GM21619 (cell line): ENCODE results near the gene CRADD.

Source experiments
- ATAC-seq: cut with Tn5 transposase; IDR thresholded peaks from one replicate; pipeline ENCODE4 v1.9.1; 2021; ENCODE audit not compliant: unreplicated experiment

The CRADD gene

DNA sequence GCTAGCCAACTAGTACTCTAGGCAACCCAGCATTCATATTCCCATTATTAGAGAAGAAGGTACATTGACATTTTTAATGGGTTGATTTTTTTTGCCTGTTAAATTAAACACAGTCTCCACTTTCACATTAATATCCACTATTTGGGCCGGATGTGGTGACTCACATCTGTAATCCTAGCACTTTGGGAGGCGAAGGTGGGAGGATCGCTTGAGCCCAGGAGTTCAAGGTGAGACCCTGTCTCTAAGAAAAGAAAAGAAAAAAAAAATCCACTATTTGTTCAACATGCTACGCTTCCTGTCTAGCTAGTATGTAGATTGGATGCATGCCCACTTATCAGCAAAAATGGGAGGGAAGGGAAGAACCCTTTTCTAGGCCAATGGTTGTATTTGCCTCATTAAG is 7.1 kb upstream of the CRADD start:
- no peak for ATAC-seq

DNA sequence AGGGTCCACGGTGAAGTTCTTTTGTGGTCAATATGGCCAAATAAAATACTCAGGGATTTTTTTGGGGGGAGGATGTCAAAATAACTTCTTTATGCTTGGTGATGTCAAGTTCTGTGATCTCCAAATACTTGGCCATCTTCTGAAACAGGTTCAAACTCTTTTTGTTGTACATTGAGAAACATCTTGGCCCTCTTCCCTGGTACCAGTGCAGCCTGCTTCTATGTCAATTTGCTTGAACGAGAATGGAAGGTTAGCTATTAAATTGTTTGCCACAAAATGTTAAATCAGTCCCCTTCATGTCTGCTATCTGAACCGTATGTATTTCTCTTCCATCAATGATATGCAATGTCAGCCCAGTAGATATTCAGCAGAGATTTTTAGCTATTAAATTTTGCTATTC is 6.1 kb upstream of the CRADD start:
- ATAC-seq: no peak

DNA sequence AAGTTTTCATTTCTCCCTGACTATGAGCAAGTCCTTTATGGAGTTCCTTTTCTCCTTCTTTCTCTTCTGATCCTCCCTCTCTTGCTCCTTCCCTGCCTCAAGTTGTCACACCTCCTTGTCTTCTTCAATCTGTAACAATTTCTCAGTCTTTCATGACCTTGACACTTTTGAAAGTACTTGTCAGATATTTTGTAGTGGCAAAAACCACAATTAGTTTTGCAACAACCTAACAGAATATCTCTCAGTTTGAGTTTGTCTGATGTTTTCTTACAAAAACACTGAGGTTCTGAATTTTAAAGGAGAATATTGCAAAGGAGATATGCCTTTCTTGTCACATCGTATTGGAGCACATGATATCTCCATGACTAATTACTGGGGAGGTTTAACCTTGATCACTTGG is 4.1 kb upstream of the CRADD start:
- ATAC-seq: no peak

DNA sequence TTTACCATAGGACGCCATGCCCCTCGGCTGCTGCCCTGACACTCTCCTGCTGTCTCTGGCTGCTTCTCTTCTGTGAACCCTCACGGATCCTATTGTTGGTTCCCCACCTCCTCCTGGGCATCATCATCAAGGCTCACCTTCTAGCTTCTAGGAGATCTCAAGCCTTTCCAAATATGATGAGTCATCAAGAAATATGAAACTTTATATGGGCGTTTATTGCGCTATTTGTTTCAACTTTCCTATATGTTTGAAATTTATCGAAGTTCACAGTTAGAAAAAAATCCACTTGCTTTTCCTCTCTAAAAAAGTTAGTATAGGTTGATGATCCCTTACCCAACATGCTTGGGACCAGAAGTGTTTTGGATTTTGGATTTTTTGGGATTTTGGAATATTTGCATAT is 2.8 kb upstream of the CRADD start:
- ATAC-seq: no peak

DNA sequence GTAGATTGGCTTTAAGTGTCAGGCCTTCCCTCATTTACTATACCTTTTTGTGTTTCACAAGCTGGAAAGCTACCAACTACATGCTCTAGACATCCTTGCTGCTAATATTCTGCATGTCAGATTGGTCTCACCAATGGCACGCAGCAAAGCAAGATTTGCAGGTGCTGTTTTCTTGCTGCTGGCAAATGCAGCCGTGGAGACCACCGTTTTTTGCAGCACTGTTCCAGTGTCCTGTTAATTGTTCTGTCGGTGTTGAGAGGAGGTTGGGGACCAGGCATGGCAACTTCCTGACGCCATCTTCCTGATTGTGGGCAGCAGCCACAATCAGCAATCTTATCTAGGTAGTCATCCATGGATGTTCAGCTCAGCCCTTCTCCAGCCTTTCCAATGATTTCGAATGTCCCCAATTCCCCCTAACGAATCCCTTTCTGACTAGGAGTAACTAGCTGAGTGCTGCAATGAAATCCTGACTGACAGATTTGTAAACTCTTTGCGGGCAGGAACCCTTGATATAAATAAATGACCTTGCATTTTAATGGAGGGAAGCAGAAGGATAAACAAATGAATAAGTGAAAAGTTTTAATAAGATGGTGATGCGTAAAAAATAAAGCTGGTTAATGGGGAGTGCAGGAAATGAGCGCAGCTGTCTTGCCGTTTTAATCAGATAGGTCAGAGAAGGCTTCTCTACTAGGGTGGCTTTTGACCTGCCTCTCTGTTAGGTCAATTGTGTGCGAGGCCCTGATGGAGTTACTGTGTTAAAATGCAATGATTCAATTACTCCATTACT is 574 bp upstream of the CRADD start:
- ATAC-seq: no peak

DNA sequence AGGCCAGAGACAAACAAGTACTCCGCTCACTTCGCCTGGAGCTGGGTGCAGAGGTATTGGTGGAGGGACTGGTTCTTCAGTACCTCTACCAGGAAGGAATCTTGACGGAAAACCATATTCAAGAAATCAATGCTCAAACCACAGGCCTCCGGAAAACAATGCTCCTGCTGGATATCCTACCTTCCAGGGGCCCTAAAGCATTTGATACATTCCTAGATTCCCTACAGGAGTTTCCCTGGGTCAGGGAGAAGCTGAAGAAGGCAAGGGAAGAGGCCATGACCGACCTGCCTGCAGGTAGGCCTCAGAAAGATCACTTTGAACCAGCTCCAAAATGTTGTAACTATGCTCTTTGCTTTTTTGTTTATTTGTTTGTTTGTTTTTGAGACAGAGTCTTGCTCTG is 1.6 kb downstream of the CRADD start:
- no peak for ATAC-seq

DNA sequence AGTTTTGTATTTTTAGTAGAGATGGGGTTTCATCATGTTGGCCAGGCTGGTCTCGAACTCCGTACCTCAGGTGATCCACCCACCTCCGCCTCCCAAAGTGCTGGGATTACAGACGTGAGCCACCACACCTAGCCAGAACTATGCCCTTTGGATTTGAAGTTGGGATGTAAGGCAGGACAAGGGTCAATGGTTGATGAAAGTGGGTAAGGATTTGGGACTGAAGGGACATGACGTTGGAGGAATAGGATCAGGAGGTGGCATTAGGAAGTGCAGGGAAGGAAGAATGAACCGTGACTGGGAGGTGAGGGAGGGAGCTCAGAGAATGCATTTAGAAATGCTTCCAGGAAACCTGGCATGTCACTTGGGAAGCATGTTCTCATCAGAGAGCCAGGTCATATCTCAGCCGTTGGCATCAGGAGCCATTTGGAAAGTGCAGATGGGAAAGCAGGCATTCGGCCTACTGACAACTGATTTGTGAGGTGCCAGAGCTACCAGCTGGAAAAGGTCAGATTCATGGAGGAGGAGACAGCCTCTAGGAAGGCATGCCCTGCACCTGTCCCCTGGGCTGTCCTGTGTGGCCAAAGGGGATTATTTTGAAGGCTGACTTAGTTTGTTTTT is 2.2 kb downstream of the CRADD start:
- no peak for ATAC-seq

DNA sequence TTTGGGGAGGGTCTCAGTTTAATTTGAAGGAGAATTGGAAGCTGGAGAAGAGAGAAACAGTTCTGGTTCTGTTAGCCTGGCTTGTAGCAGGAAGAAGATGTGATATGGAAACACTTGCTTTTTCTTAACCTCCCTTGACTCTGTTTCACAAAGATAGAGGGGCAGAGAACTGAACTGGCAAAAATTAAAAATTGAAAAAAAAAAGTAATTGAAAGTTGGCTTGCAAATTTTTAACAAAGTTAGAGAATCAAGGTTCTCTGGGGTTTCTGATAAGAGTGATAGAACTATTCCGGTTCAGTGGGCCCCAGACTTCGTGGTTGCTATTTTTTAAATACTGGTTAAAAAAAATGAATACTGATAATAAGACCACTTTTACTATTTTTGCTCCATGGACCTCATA is 2.8 kb downstream of the CRADD start:
- ATAC-seq: no peak

DNA sequence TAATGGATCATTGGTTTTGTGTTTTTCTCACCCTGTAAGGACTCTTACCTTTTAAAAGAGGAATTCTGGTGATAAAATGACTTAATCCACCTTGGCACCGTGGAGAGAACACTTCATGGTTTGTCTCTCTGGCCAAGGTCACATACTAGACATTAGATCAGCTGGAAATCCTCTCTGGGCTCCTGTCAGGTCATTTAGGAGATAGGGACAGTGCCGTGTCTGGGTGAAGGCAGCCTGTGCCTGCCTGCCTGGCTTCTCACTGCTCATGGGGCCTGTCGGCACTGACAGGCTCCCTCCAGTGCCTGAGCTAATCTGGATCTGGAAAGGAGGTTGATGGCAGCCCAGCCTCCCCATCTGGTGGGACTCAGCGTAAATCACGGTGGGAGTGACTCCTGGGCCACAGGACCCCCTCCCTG is 5.7 kb downstream of the CRADD start:
- no peak for ATAC-seq

DNA sequence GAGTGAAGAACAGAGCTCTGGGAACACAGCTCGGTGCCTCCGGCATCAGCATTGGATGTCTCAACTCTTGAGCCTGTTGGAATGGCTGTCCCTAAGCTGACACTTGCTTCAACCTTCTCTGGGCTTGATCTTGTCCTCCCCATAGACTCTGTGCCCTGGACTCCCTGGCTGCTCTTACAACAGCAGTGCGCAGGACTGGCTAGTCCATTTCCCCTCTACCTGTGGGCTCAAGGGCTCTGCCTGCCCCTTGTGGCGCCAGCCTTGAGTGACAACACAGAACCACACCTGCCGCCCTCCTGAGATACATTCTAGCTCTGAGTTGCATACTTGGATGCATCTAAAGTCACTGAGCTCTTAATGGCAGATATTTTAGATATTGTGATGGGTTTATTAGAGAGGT is 6.2 kb downstream of the CRADD start:
- no peak for ATAC-seq

DNA sequence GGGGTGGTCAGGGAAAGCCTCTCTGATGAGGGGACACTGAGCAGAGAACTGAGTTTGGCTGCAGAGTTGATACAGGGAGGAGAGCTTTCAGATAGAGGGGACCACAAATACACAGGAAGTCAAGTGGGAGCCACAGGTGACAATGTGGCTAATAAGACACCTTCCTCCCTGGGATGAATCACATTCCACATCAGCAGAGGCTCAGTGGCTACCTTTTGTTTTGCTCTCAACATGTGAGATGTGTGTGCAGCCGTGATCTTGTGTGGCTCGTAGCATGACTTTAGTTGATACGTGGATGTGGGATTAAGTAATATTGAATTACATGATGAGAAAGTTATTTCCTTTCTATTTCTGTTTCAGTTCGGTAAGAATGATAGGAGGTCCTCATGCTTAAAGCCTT is 7.5 kb downstream of the CRADD start:
- ATAC-seq: no peak

DNA sequence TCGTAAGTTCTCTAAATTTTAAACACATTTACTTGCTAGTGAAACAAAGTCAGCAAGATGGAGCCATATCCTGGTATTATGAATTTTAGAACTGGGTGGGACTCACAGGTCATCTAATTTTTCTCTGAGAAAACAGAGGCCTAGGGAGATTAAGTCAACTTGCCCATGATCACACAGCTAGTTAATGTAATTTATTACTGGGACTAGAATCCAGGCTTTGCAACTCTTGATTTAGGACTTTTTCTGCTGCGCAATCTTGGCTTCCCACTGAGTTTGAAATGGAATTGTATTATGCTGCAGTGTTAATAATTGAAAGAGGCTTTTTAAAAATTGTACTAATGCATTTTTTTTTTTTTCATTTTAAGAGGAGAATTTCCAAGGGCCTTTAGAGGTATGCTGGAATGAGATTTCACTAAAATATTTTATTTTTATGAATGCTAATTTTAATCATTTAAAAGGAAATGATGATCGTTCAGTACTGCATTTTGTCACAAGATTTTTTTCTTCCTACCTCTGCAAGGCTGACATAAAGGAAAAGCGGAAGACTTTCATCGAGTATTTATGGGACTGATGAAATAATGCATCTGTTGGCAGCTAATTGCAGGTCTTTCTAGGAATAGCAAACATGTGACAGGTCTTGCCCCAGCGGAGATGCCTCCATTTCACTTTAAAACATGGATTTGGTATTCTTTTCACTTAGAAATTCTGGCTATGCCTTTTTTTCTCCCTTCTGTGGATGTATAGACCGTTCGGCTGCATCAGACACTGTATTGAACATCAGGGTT is 9.6 kb downstream of the CRADD start:
- no peak for ATAC-seq

DNA sequence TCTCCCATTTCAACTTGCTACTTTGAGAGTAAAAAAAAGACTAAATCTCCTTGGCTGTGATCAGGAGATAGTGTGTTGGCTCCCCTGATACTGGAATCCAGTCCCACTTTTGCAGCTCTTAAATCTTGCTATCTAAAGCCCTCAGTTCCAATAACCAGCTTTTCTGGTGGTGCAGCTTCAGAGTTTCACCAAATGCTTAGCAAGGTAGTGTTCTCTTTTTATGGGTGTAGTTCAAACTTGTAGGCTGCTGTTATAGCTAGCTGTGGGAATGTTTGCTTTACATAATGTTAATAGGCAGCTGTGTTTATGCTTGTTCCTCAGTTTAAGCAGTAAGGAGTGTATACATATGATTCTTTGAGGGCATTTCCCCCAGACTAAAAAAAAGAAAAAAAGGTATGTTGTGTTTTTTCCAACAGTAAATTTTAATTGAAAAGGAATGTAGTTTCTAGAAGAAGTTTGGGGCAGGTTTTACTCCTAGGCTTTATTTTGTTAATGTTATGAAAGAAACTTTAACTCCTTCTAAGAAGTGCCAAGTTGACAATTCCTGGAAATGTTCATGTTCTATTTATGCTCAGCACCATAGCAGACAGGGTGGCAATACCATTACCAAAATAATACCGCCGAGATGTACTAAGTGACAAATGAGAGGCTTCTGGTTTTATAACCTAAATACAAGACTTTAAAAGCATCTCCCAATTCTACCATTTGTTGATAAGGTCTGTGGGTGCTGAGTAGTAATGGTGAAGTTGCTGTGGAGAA is 12.1 kb downstream of the CRADD start:
- no peak for ATAC-seq

DNA sequence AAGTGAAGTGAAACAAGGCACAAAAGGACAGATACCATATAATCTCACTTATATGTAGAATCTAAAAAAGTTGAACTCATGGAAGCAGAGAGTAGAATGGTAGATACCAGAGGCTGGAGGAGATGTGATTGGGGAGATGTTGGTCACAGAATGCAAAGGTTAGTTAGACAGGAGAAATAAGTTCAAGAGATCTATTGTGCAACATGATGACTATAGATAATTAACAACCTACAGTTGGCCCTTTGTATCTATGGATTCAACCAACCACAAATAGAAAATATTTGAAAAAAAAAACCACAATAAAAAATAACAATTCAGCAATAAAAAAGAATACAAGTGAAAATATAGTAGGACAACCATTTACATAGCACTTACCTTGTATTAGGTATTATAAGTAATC is 19.3 kb downstream of the CRADD start:
- ATAC-seq: no peak

DNA sequence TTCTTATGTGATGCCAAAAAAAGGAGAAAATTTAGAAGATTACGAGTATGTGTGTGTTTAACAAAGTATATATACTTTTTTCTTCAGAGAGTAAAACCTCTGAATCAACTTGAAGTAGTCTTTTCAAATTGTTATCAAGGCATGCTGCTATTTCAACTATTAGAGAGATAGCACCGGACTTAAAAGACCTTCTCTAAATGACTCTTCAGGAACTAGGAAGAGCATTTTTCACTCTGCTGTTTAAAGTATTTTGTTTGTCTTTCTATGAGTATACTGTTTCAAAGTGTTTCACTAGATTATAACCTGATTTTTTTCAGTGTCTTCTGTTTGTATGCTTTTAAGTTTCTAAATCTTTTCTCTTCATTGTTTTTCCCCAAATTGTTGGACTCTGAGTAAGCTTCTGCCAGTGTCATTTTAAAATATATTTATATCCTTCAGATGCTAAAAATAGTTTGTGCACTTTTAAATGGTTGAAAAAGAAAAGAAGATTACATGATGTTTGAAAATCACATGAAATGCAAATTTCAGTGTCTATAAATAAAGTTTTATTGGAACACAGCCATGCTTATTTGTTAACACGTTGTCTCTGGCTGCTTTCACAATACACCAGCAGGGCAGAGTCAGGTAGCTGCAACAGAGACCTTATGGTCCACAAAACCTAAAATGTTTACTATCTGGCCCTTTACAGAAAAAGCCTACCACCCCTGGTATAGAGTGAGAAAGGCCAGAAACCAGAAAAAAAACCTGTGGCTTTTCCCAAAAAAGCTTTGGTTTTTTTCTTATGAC is 21.3 kb downstream of the CRADD start:
- no peak for ATAC-seq

DNA sequence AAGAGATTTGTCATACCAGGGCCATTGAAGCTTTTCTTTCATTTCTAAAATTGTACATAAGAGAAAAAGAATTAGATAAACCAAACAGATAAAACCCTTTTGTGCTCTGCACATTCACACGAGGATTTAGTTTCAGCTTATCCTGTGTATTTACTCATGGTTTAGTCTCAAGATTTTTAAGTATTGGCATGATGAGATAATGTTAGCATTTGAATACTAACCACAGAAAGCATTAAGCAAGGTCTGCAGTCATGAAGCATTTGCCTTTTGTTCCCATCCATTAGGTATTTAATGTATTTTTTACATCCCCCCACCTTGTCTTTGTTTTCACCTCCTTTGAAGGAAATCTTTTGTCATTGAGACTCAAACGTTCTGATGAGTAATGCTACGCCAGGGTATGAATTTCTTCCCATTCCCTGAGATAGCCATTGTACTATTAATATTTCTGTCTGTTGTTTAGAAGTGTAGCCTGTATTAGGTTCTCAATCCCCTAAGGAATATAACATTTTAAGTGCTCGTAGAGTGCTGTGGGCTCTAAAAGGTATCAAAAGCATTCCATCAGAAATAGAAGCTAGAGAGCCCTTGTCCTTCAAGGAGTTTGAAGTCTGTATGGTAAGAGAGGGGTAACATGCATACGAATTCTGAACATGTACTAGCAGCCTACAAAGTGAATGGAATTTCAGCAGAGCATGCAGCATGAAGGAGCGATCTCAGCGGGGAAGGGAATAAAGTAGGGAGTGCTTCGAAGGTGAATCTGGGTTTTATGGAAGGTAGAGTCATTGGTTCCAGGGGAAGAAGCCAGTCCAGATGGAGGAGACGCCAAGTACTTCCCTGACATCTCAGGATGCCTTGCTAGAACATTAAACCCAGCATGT is 22.3 kb downstream of the CRADD start:
- ATAC-seq: no peak

DNA sequence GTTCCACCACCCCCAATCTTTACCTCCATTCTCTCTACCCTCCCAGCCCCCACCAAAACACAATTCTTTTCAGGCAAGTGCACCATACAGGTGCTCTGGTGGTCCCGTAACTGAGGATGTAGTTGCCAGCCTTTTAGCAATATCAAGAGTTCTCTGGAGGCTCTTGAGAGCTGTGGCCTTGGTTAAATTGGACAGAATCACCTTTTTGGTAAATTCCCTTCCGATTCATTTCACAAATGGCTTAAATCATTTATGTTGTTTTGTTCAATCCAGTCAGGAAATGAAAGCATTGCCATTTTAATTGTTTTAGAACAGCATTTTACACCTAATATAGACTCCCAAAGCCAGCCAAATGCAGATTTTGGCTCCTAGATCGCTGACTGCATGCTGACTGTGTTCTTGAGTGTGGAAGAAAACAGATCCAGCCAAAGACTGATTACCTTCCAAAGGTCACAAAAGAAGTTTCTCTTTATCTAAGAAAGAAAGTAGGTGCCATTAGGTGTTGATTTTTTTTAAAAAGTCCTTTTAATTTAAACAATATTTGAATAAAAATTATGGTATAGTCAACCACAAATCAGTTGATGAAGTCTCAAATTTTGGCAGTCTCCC is 25.6 kb downstream of the CRADD start:
- ATAC-seq: no peak

DNA sequence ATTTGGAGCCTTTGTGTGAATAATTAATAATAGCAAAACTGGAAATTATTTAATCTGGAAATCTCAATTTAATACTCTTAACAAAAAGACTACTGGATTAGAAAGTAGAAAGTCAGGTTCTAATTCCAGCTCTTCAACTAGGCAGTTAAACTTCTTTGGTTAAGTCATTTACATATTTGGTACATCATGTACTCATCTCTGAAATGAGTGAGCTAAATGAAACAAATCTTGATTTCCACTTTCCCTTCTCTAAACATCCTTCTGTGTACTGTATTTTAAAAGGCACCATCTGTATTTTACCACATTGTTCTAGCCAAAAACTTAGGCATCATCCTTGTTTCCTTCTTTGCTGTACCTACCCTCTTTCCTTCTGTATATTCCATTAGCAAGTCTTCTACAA is 26.9 kb downstream of the CRADD start:
- ATAC-seq: no peak

DNA sequence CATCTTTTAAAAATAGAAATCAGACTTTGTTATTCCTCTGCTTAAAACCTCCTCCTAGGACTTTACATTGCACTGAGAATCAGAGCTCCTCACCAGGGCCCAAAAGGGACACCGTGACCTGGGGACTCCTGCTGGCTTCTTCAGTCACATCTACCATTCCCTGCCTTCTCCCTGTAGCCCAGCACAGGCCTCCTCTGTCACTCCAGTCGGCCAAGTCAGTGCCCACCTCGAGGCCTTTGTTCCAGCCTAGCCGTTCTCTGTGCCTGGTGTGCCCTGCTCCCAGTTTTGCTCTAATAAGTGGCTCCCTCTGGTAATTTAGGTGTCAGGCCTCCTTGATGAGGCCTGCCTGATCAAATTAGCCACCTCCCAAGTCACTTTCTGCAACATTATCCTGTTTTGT is 27.4 kb downstream of the CRADD start:
- no peak for ATAC-seq
